IMR-90 (cell line): ENCODE measurements around the gene VWA5A.

ENCODE experiments used
- CEBPB ChIP-seq: IDR thresholded peaks from 2 replicates; pipeline ENCODE4 v1.6.1; 2012; ENCODE audit warnings: low read depth, low read length, improper control_type of control experiment
- CHD1 ChIP-seq: IDR thresholded peaks from 2 replicates; pipeline ENCODE4 v1.6.1; 2012; ENCODE audit warnings: low read depth, low read length, improper control_type of control experiment
- CTCF ChIP-seq: conservative IDR thresholded peaks from 2 replicates; pipeline ENCODE4 v1.5.1; 2012; ENCODE audit warnings: mild to moderate bottlenecking, low read depth, low read length, improper control_type of control experiment
- ELK1 ChIP-seq: fragments of 150-350 bp; IDR thresholded peaks from 2 replicates; pipeline ENCODE4 v1.6.1; 2016; ENCODE audit warnings: low read depth, mild to moderate bottlenecking, low read length, moderate library complexity, borderline replicate concordance
- FOS ChIP-seq: fragments of 150-350 bp; IDR thresholded peaks from 2 replicates; pipeline ENCODE4 v1.6.1; 2016; ENCODE audit warnings: low read depth, low read length
- MAFK ChIP-seq: IDR thresholded peaks from 2 replicates; pipeline ENCODE4 v1.6.1; 2012; ENCODE audit warnings: low read depth, low read length, improper control_type of control experiment
- MAZ ChIP-seq: IDR thresholded peaks from 2 replicates; pipeline ENCODE4 v1.6.1; 2012; ENCODE audit warnings: low read depth, mild to moderate bottlenecking, low read length, improper control_type of control experiment, moderate library complexity, borderline replicate concordance
- MXI1 ChIP-seq: IDR thresholded peaks from 2 replicates; pipeline ENCODE4 v1.6.1; 2012; ENCODE audit warnings: low read depth, mild to moderate bottlenecking, low read length, moderate library complexity, borderline replicate concordance
- POLR2A ChIP-seq: IDR thresholded peaks from 2 replicates; pipeline ENCODE4 v1.6.1; 2012; ENCODE audit warnings: mild to moderate bottlenecking, low read depth, low read length
- RAD21 ChIP-seq: IDR thresholded peaks from 2 replicates; pipeline ENCODE4 v1.6.1; 2012; ENCODE audit warnings: low read length, improper control_type of control experiment
- RCOR1 ChIP-seq: IDR thresholded peaks from 2 replicates; pipeline ENCODE4 v1.6.1; 2012; ENCODE audit warnings: mild to moderate bottlenecking, low read length, improper control_type of control experiment; ENCODE audit not compliant: insufficient replicate concordance
- RFX5 ChIP-seq: IDR thresholded peaks from 2 replicates; pipeline ENCODE4 v1.8.0; 2012; ENCODE audit warnings: low read depth, mild to moderate bottlenecking, low read length, moderate library complexity
- SMC3 ChIP-seq: fragments of 150-350 bp; IDR thresholded peaks from 2 replicates; pipeline ENCODE4 v1.6.1; 2016; ENCODE audit warnings: low read depth, mild to moderate bottlenecking, antibody characterized with exemption, low read length, moderate library complexity
- USF2 ChIP-seq: fragments of 150-350 bp; IDR thresholded peaks from 2 replicates; pipeline ENCODE4 v1.6.1; 2017; ENCODE audit warnings: mild to moderate bottlenecking, antibody characterized with exemption, low read length, low read depth

- TF ChIP-seq POLR2A (no peak), CTCF (no peak), CEBPB (no peak), ELK1 (no peak), USF2 (no peak), CHD1 (no peak), RAD21 (no peak), MAZ (no peak), MAFK (no peak), RFX5 (no peak), MXI1 (no peak), SMC3 (no peak), RCOR1 (no peak), FOS (no peak)
These were observed 46.6 kb upstream of the VWA5A start for GRCh38 chr11:124068601-124069110.
